SK-N-SH (cell line): ENCODE measurements around the gene SLC52A3.

Experiments used
- CTCF ChIP-seq: fragments of 200-600 bp; sonication (generic); IDR thresholded peaks from 2 replicates; pipeline ENCODE4 v1.6.1; 2017; ENCODE audit warnings: antibody characterized with exemption, mild to moderate bottlenecking, moderate library complexity
- EZH2phosphoT487 ChIP-seq: fragments of 200-600 bp; sonication (generic); IDR thresholded peaks from 2 replicates; pipeline ENCODE4 v1.6.1; 2017; ENCODE audit warnings: low read depth, mixed run types, mild to moderate bottlenecking, antibody characterized with exemption, moderate library complexity, borderline replicate concordance
- FOXM1 ChIP-seq: IDR thresholded peaks from 2 replicates; pipeline ENCODE4 v1.4.0; 2012; ENCODE audit warnings: low read depth, mild to moderate bottlenecking
- GABPA ChIP-seq: IDR thresholded peaks from 2 replicates; pipeline ENCODE4 v1.4.0; 2012; ENCODE audit warnings: low read depth, mild to moderate bottlenecking
- IRF3 ChIP-seq: fragments of 150-350 bp; IDR thresholded peaks from 2 replicates; pipeline ENCODE4 v1.6.1; 2016; ENCODE audit warnings: mild to moderate bottlenecking, low read depth, low read length
- MXI1 ChIP-seq: IDR thresholded peaks from 2 replicates; pipeline ENCODE4 v1.6.1; 2012; ENCODE audit warnings: mild to moderate bottlenecking, low read depth, low read length, improper control_type of control experiment
- PBX3 ChIP-seq: IDR thresholded peaks from 2 replicates; pipeline ENCODE4; 2012
- POLR2AphosphoS5 ChIP-seq: IDR thresholded peaks from 2 replicates; pipeline ENCODE4 v1.6.1; 2012; ENCODE audit warnings: low read depth, low read length
- RAD21 ChIP-seq: IDR thresholded peaks from 2 replicates; pipeline ENCODE4 v1.6.1; 2012; ENCODE audit warnings: mild to moderate bottlenecking, low read length
- RCOR1 ChIP-seq: fragments of 150-350 bp; IDR thresholded peaks from 2 replicates; pipeline ENCODE4 v1.6.1; 2017; ENCODE audit warnings: antibody characterized with exemption, low read length
- REST ChIP-seq: IDR thresholded peaks from 2 replicates; pipeline ENCODE4 v1.6.1; 2012; ENCODE audit warnings: mild to moderate bottlenecking, low read depth, low read length, moderate library complexity
- SMC3 ChIP-seq: IDR thresholded peaks from 2 replicates; pipeline ENCODE4 v1.6.1; 2012; ENCODE audit warnings: low read depth, low read length, improper control_type of control experiment
- TCF12 ChIP-seq: IDR thresholded peaks from 2 replicates; pipeline ENCODE4 v1.4.0; 2012
- TEAD4 ChIP-seq: IDR thresholded peaks from 2 replicates; pipeline ENCODE4 v1.4.0; 2012; ENCODE audit warnings: mild to moderate bottlenecking, borderline replicate concordance; ENCODE audit not compliant: insufficient read depth

- TF ChIP-seq IRF3 (no peak), CTCF (no peak), SMC3 (no peak), PBX3 (no peak), MXI1 (no peak), TCF12 (no peak), EZH2phosphoT487 (no peak), POLR2AphosphoS5 (no peak), GABPA (no peak), RAD21 (no peak), REST (no peak), TEAD4 (no peak), FOXM1 (no peak), RCOR1 (no peak)
These were observed 26.7 kb downstream of the SLC52A3 start for GRCh38 chr20:741620-742019.
